ENCODE data around the gene VEGFB. TPM values are rescaled to one million over a fixed set of nuclear protein-coding genes. Genes with fewer than 3 reads are reported as not detected.

VEGFB gene
- total RNA-seq, 2 donors from 2014 or later = 81.8 to 107 TPM

DNA sequence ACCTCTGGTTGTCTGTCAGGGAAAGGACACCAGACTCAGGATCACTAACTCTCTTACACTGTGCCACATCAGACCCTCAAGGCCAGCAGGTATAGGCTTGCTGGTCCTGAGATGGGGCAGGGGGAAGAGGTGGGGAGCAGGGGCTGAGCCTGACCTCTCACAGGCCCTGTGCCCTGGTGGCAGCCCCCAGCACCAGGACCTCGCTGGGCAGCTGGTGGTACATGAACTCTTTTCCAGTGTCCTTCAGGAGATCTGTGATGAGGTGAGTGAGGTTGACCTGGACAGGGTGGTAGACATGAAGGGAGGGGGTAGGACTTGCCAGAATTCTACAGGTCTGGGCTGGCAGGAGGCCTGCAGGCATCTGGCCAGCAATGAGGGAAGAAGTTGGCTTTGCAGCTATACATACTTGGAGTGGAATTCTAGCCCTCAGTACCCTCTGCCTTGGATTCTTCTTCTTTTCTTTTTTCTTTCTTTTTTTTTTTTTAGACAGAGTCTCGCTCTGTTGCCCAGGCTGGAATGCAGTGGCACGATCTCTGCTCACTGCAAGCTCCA lies 6.9 kb upstream of the VEGFB start:
- no peaks in the 10 kb centered on the region for H3K27me3 ChIP-seq (replicated peaks; ENCODE audit: insufficient read depth)
- no peak for ATAC-seq (ENCODE audit: insufficient number of reproducible peaks, low FRiP score, low read depth)
- peak overlapping the region; percentile 96 for H3K4me3 ChIP-seq
- TF ChIP-seq, protein P1, sequence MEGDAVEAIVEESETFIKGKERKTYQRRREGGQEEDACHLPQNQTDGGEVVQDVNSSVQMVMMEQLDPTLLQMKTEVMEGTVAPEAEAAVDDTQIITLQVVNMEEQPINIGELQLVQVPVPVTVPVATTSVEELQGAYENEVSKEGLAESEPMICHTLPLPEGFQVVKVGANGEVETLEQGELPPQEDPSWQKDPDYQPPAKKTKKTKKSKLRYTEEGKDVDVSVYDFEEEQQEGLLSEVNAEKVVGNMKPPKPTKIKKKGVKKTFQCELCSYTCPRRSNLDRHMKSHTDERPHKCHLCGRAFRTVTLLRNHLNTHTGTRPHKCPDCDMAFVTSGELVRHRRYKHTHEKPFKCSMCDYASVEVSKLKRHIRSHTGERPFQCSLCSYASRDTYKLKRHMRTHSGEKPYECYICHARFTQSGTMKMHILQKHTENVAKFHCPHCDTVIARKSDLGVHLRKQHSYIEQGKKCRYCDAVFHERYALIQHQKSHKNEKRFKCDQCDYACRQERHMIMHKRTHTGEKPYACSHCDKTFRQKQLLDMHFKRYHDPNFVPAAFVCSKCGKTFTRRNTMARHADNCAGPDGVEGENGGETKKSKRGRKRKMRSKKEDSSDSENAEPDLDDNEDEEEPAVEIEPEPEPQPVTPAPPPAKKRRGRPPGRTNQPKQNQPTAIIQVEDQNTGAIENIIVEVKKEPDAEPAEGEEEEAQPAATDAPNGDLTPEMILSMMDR (IDR thresholded peaks at IDR 0.05) = no peak
- peaks cover 18 to 60% of the 10 kb centered on the region in 2 donors for H3K4me1 ChIP-seq (ENCODE audit: control insufficient read depth in 1 of 2, low read depth in 2 of 2)
- no peaks in the 10 kb centered on the region for H3K36me3 ChIP-seq
- H3K27ac ChIP-seq = peak overlapping the region; percentile 93
- no peak for DNase-seq (ENCODE audit: low spot score)
- no peaks in the 10 kb centered on the region for H3K9me3 ChIP-seq

DNA sequence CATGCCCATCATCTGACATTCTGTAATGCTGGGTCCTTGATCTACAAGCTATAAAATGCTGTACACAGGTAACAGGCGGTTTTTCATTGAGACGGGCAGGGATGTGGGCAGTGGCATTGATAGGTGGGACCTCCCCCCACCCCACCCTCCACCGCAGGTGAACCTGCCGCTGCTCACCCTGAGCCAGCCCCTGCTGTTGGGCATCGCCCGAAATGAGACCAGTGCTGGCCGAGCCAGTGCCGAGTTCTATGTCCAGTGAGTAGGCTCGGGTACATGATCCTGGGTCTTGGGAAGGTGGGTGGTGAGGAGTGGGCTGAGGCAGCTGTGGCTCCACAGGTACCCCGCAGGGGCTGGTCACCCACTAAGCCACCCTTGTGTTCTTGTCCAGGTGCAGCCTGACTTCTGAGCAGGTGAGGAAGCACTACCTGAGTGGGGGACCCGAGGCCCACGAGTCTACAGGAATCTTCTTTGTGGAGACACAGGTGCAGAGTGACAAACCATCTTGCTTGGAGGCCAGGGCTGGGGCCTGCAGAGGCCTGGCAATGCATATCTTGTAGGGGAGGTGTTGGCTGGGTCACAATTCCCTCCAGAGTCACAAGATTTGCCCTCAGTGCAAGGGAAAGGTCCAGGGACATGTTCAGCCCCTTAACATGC lies 5.2 kb upstream of the VEGFB start:
- H3K9me3 ChIP-seq = no peaks in the 10 kb centered on the region
- no peak for DNase-seq (ENCODE audit: low spot score)
- ATAC-seq (ENCODE audit: insufficient number of reproducible peaks, low FRiP score, low read depth) = no peak
- H3K4me1 ChIP-seq (ENCODE audit: control insufficient read depth in 1 of 2, low read depth in 2 of 2) = peaks cover 26 to 76% of the 10 kb centered on the region in 2 donors
- H3K4me3 ChIP-seq = peak overlapping the region; percentile 85
- TF ChIP-seq, protein P1 (IDR thresholded peaks at IDR 0.05) = no peak
- no peaks in the 10 kb centered on the region for H3K36me3 ChIP-seq
- peak overlapping the region; percentile 88 to 90 for H3K27ac ChIP-seq
- no peaks in the 10 kb centered on the region for H3K27me3 ChIP-seq (replicated peaks; ENCODE audit: insufficient read depth)

DNA sequence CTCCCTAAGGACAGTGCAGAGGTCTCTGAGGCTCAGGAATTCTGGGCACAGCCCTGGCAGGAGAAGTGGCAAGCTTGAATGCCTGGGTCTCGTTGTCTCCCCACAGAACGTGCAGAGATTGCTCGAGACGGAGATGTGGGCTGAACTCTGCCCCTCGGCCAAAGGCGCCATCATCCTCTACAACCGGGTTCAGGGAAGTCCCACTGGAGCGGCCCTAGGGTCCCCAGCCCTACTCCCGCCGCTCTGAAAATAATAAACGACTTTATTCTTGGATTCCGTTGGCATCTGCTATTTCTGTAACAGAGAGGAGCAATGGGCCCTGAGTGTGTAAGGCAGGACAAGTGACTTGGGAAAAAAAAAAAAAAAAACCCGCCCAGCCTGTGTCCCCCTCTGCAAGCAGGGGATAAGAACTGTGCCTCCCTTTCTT lies 4.6 kb upstream of the VEGFB start:
- Histone ChIP-seq H3K4me3 (peak overlapping the region; percentile 85), H3K27ac (peak overlapping the region; percentile 88 to 90), H3K9me3 (no peaks in the 10 kb centered on the region), H3K27me3 (replicated peaks; ENCODE audit: insufficient read depth) (no peaks in the 10 kb centered on the region), H3K4me1 (ENCODE audit: control insufficient read depth in 1 of 2, low read depth in 2 of 2) (peaks cover 26 to 74% of the 10 kb centered on the region in 2 donors), H3K36me3 (no peaks in the 10 kb centered on the region)
- TF ChIP-seq, protein P1 (IDR thresholded peaks at IDR 0.05) = no peak
- DNase-seq (ENCODE audit: low spot score) (no peak), ATAC-seq (ENCODE audit: insufficient number of reproducible peaks, low FRiP score, low read depth) (no peak)

DNA sequence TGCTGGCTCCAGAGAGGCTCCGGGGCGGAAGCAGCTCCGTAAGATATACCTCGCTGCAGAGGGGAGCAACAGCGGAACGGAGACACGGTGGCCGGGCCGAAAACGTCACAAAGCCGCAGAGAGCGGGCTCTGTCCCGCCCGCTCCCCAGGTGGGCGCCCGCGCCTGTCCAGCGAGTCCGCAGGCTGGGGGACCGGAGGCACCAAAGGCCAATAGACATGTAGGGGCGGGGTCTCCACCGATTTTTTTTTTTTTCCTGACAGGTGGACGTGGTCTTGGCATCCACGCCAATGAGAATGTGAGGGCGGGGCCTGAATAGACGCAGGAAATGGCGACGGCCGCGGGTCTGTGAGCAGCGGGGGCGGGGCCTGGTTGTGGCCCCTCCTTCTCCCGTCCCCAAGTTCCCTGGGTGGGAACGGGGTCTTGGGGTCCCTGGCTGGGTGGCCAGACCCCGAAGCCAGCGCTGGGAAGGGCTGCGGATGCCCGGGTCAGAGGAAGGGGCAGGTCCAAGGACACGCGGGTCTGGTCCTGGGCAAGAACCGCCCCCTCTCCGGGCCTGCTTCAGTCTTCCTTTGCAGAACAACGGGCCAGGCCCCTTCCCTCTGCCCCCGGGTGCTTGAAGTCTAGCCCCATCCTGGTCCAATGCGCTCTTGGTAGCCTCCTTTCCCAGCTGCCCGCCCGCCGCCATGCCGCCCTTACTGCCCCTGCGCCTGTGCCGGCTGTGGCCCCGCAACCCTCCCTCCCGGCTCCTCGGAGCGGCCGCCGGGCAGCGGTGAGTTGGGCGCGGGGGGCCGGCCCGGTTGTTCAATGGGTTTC lies 4.0 kb upstream of the VEGFB start, which contains the start of gene DNAJC4:
Gene DNAJC4, plus strand, starts transcription at position 378 of the 814 bp plus-strand sequence. Its CDS starts 307 bp downstream, at position 685.
- H3K36me3 ChIP-seq = no peaks in the 10 kb centered on the region
- peak within 1 kb of the TSS; percentile 85 for H3K4me3 ChIP-seq
- peaks cover 29 to 73% of the 10 kb centered on the region in 2 donors for H3K4me1 ChIP-seq (ENCODE audit: control insufficient read depth in 1 of 2, low read depth in 2 of 2)
- TF ChIP-seq, protein P1 (IDR thresholded peaks at IDR 0.05) = no peak
- no peaks in the 10 kb centered on the region for H3K9me3 ChIP-seq
- peak within 1 kb of the TSS; percentile 88 to 90 for H3K27ac ChIP-seq
- no peaks in the 10 kb centered on the region for H3K27me3 ChIP-seq (replicated peaks; ENCODE audit: insufficient read depth)
- DNase-seq (ENCODE audit: low spot score) = peak; percentile 83
- ATAC-seq (ENCODE audit: insufficient number of reproducible peaks, low FRiP score, low read depth) = no peak

DNA sequence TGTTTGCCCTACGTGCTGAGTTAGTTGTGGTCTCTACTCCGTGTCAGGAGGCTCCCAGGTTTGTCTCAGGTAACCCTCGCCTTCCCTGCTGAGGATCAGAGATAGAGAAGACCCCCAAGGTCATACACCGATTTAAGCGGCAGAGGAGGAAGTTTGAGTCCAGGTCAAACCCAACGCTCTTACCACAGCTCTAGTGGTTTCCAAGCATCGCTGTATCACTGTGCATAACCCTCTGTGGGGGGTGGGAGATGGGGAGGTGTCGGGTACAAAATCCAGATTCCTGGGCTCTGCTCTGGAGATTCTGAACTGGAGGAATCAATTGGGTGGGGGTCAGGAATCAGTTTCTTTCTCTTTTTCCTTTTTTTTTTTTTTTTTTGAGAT lies 3.4 kb upstream of the VEGFB start:
- ATAC-seq (ENCODE audit: insufficient number of reproducible peaks, low FRiP score, low read depth) (no peak), DNase-seq (ENCODE audit: low spot score) (no peak)
- Histone ChIP-seq H3K4me1 (ENCODE audit: control insufficient read depth in 1 of 2, low read depth in 2 of 2) (peaks cover 35 to 75% of the 10 kb centered on the region in 2 donors), H3K27ac (peak overlapping the region; percentile 88 to 90), H3K36me3 (no peaks in the 10 kb centered on the region), H3K27me3 (replicated peaks; ENCODE audit: insufficient read depth) (no peaks in the 10 kb centered on the region), H3K4me3 (peak overlapping the region; percentile 85), H3K9me3 (no peaks in the 10 kb centered on the region)
- TF ChIP-seq, protein P1 (IDR thresholded peaks at IDR 0.05) = no peak
